GM19397 (cell line): ENCODE results near the gene MR1.

Experiments
- ATAC-seq: cut with Tn5 transposase; IDR thresholded peaks from one replicate; pipeline ENCODE4 v1.9.1; 2021; ENCODE audit warnings: mild to moderate bottlenecking, moderate library complexity; ENCODE audit not compliant: unreplicated experiment

Gene MR1

GRCh38 chr1:181105134-181106021, 71.6 kb downstream of the MR1 start:
- ATAC-seq, result peak; percentile 87

- no peak for ATAC-seq
These were observed 72.2 kb downstream of the MR1 start for GRCh38 chr1:181106022-181106312.

GRCh38 chr1:181106479-181106878, 72.7 kb downstream of the MR1 start:
- ATAC-seq, result no peak

- no peak for ATAC-seq
These were observed 73.9 kb downstream of the MR1 start for GRCh38 chr1:181107711-181108110.

GRCh38 chr1:181108304-181108867, 74.6 kb downstream of the MR1 start:
- ATAC-seq, result no peak

- ATAC-seq, result no peak
These were observed 76.2 kb downstream of the MR1 start for GRCh38 chr1:181110013-181110412.
